Endothelial cell of umbilical vein (primary cell): ENCODE results near the gene STX16. TPM values are rescaled to one million over a fixed set of nuclear protein-coding genes. Genes with fewer than 3 reads are reported as not detected.

Experiments
- BruUV-seq: library from RNA; stranded (reverse); fragments of 400-500 nt; replicated peaks from 2 replicates; lab custom pipeline; 2021; lab: Mats Ljungman, UMichigan
- CTCF ChIA-PET: fragments of 300-600, 350-600 bp; sonication (Branson Sonifier 250); formaldehyde crosslinking; loops from one replicate; lab custom pipeline; 2021; ENCODE audit warnings: antibody characterized with exemption, inconsistent platforms; lab: Charles Lee
- POLR2A ChIA-PET: fragments of 300-600, 350-600 bp; sonication (Branson Sonifier 250); formaldehyde crosslinking; loops from one replicate; lab custom pipeline; 2021; ENCODE audit warnings: antibody characterized with exemption, inconsistent platforms; lab: Charles Lee
- DNase-seq: peaks from one replicate; pipeline ENCODE4 v3.0.0-alpha.2; 2011; ENCODE audit warnings: low read depth, low spot score
- FAIRE-seq: peaks from 2 replicates; lab custom pipeline; 2011; peaks lifted over from hg19 to GRCh38; lab: Jason Lieb, UNC
- H2AFZ ChIP-seq: 2 replicates; pipeline ENCODE4 v1.6.0; 2012; ENCODE audit warnings: low read depth, low read length, control low read depth, inconsistent platforms
- H3K27ac ChIP-seq: 2 replicates; pipeline ENCODE4 v1.5.1; 2011; ENCODE audit warnings: low read depth, mild to moderate bottlenecking, control low read depth, low read length, moderate library complexity; ENCODE audit not compliant: insufficient read depth
- H3K27me3 ChIP-seq, 2 experiments: 2 replicates each; pipeline versions ENCODE4 v1.6.0 to v1.6.1; 2011; ENCODE audit warnings: low read length in 2 of 2, mixed read lengths in 1 of 2; ENCODE audit not compliant: control insufficient read depth in 2 of 2, insufficient read depth in 2 of 2
- H3K36me3 ChIP-seq, 2 experiments: 2 replicates in 1 of 2; 3 replicates in 1 of 2; pipeline ENCODE4 v1.5.1; 2011; ENCODE audit warnings: low read length in 2 of 2, mild to moderate bottlenecking in 1 of 2, moderate library complexity in 1 of 2; ENCODE audit not compliant: control insufficient read depth in 2 of 2, insufficient read depth in 2 of 2; ENCODE audit errors: extremely low read depth in 1 of 2
- H3K4me1 ChIP-seq: 3 replicates; pipeline ENCODE4 v1.5.1; 2011; ENCODE audit warnings: mild to moderate bottlenecking, low read length; ENCODE audit not compliant: control insufficient read depth, insufficient read depth; ENCODE audit errors: extremely low read depth
- H3K4me2 ChIP-seq: 2 replicates; pipeline ENCODE4 v1.6.1; 2011; ENCODE audit warnings: low read length, control low read depth, mixed read lengths; ENCODE audit not compliant: insufficient read depth
- H3K4me3 ChIP-seq, 3 experiments: fragments of 200-600 bp in 1 of 3; sonication (generic), shearing (Covaris generic) in 1 of 3; replicated peaks in 1 of 3; 2 replicates each; pipeline ENCODE4 v1.5.1; 2011 to 2016; ENCODE audit warnings: control low read depth in 3 of 3, low read length in 3 of 3, mild to moderate bottlenecking in 2 of 3, inconsistent platforms in 1 of 3, low read depth in 1 of 3, moderate library complexity in 1 of 3; ENCODE audit not compliant: insufficient read depth in 1 of 3
- H3K79me2 ChIP-seq: 2 replicates; pipeline ENCODE4 v1.6.0; 2012; ENCODE audit warnings: low read length, inconsistent platforms; ENCODE audit not compliant: control insufficient read depth, insufficient read depth
- H3K9ac ChIP-seq: replicated peaks from 2 replicates; pipeline ENCODE3; 2011; ENCODE audit warnings: low read length, control low read depth; ENCODE audit not compliant: insufficient read depth; ENCODE audit errors: extremely low read depth
- H3K9me1 ChIP-seq: replicated peaks from 3 replicates; pipeline ENCODE4 v1.6.0; 2011; ENCODE audit warnings: mild to moderate bottlenecking, low read length; ENCODE audit not compliant: control insufficient read depth, insufficient read depth; ENCODE audit errors: extremely low read depth
- H3K9me3 ChIP-seq: replicated peaks from 2 replicates; pipeline ENCODE4 v1.5.1; 2012; ENCODE audit warnings: low read length, inconsistent platforms; ENCODE audit not compliant: control insufficient read depth, insufficient read depth
- H4K20me1 ChIP-seq: replicated peaks from 2 replicates; pipeline ENCODE3; 2011; ENCODE audit warnings: mild to moderate bottlenecking, low read length; ENCODE audit not compliant: control insufficient read depth, insufficient read depth; ENCODE audit errors: extremely low read depth
- CTCF ChIP-seq, 2 donors: IDR thresholded peaks; 1 replicate in 1 of 2; 2 replicates in 1 of 2; pipeline ENCODE4 v1.5.1; 2011; ENCODE audit warnings: low read length in 2 of 2, mild to moderate bottlenecking in 2 of 2, moderate library complexity in 2 of 2, control low read depth in 1 of 2, inconsistent platforms in 1 of 2, low read depth in 1 of 2; ENCODE audit not compliant: insufficient read depth in 1 of 2; ENCODE audit errors: extremely low read depth in 1 of 2
- EZH2 ChIP-seq: IDR thresholded peaks from 2 replicates; pipeline ENCODE4 v1.6.1; 2012; ENCODE audit warnings: borderline replicate concordance, low read depth, mild to moderate bottlenecking, moderate library complexity, low read length, inconsistent platforms; ENCODE audit not compliant: severe bottlenecking
- FOS ChIP-seq: IDR thresholded peaks from 2 replicates; pipeline ENCODE4 v1.6.1; 2011; ENCODE audit warnings: mild to moderate bottlenecking, low read length, moderate library complexity, borderline replicate concordance; ENCODE audit not compliant: insufficient read depth
- GATA2 ChIP-seq: IDR thresholded peaks from 2 replicates; pipeline ENCODE4 v1.7.0; 2011; ENCODE audit warnings: low read depth, mild to moderate bottlenecking, moderate library complexity, mixed read lengths, low read length; ENCODE audit not compliant: insufficient read length, insufficient read depth
- JUN ChIP-seq: IDR thresholded peaks from 2 replicates; pipeline ENCODE4 v1.6.1; 2011; ENCODE audit warnings: borderline replicate concordance, low read depth; ENCODE audit not compliant: insufficient read length, insufficient read depth
- MAX ChIP-seq: IDR thresholded peaks from 2 replicates; pipeline ENCODE4 v1.6.1; 2011; ENCODE audit not compliant: insufficient read depth, insufficient read length
- MYC ChIP-seq: IDR thresholded peaks from one replicate; pipeline ENCODE4 v1.6.1; 2011; ENCODE audit warnings: mild to moderate bottlenecking, low read depth, low read length
- POLR2A ChIP-seq: IDR thresholded peaks from 2 replicates; pipeline ENCODE4 v1.6.1; 2012; ENCODE audit warnings: low read depth, mild to moderate bottlenecking, control low read depth, low read length
- POLR2AphosphoS5 ChIP-seq: IDR thresholded peaks from 2 replicates; pipeline ENCODE4 v1.6.1; 2012; ENCODE audit warnings: low read depth, mild to moderate bottlenecking, control low read depth, low read length, moderate library complexity; ENCODE audit not compliant: insufficient read depth
- dilution Hi-C: fragments of 300-500 bp; cut with MboI; formaldehyde crosslinking; loops from one replicate; pipeline ENCODE4 v1.15.0; 2019; ENCODE audit warnings: low sequenced_read_pairs; ENCODE audit not compliant: extremely low pct_ligation_motif_present
- intact Hi-C: fragments of 100-400 bp; cut with micrococcal nuclease; formaldehyde crosslinking; loops from one replicate; pipeline ENCODE4 v1.10.0; 2022
- polyA plus RNA-seq, 4 experiments: library from polyadenylated mRNA; depleted of rRNA in 3 of 4; stranded (reverse) in 3 of 4; unstranded in 1 of 4; fragments of >200 nt; gene quantifications; 2 replicates each; pipeline versions ENCODE4 v1.2.1 to v1.2.3, GENCODE V29; 2011 to 2012; ENCODE audit warnings: missing spikeins in 1 of 4
- total RNA-seq: library from RNA; stranded (reverse); gene quantifications from 2 replicates; pipeline ENCODE4 v1.2.3, GENCODE V29; 2021

Gene STX16
- total and polyA plus RNA-seq, 2 donors (not counting 3 experiments of a cell fraction or from before 2014, with no cell fraction given): 43.1 to 63.5 TPM

GRCh38 chr20:58625585-58625984 lies 25.5 kb upstream of the STX16 start:
- dilution Hi-C loops (no loop called here), intact Hi-C loops (no loop called here)
- H3K4me2 ChIP-seq: no peak overlapping the region
- DNase-seq: no peak
- no peak for TF ChIP-seq JUN
- no peak for TF ChIP-seq MAX
- no peak for TF ChIP-seq POLR2AphosphoS5
- TF ChIP-seq EZH2: no peak
- no peak for TF ChIP-seq GATA2
- no peak for TF ChIP-seq POLR2A
- no peak for TF ChIP-seq FOS
- no peak for TF ChIP-seq CTCF (IDR thresholded peaks at IDR 0.05; ENCODE audit: extremely low read depth in 1 of 2, insufficient read depth in 1 of 2, low read depth in 1 of 2, low read length in 2 of 2)
- TF ChIP-seq MYC: no peak
- no peak overlapping the region for H3K9ac ChIP-seq
- H3K27ac ChIP-seq: no peak overlapping the region
- no peaks in the 10 kb centered on the region for H3K9me3 ChIP-seq
- ChIA-PET POLR2A (no interaction called here), CTCF (interaction anchor here (0.7 to 2.8 kb wide), 6 partner anchors 12 to 26 kb away, joined by 3 to 10 read pairs (median 3); partner anchors contain the start of gene STX16)
- no peaks in the 10 kb centered on the region for H3K36me3 ChIP-seq
- no peak overlapping the region for H2AFZ ChIP-seq
- no peak overlapping the region for H3K4me3 ChIP-seq
- no peaks in the 10 kb centered on the region for H3K27me3 ChIP-seq
- no peaks in the 10 kb centered on the region for H3K9me1 ChIP-seq
- FAIRE-seq: no peak
- no TSS peak for BruUV-seq
- no peaks in the 10 kb centered on the region for H3K79me2 ChIP-seq
- no peaks in the 10 kb centered on the region for H4K20me1 ChIP-seq
- peaks cover 45% of the 10 kb centered on the region for H3K4me1 ChIP-seq
